Sigmoid colon (tissue), 7 donors: Measurements from ENCODE around the gene TMEM207. TPM values are rescaled to one million over a fixed set of nuclear protein-coding genes. Genes with fewer than 3 reads are reported as not detected.
"Not testable (repeated sequence)": the region's sequence is repeated elsewhere in the genome, so short reads cannot be mapped to it uniquely, and the experiment has no call there.

Experiments used
- DNase-seq: peaks from one replicate; pipeline ENCODE4 v3.0.0-alpha.2; 2019
- H3K27ac ChIP-seq, 4 donors: fragments of 200-600 bp; sonication (generic); one replicate each; pipeline ENCODE4 v1.5.1; 2016 to 2019; ENCODE audit warnings: mild to moderate bottlenecking in 1 of 4
- H3K27me3 ChIP-seq, 3 donors: fragments of 200-600 bp; sonication (generic); one replicate each; pipeline ENCODE4 v1.5.1; 2019; ENCODE audit warnings: mild to moderate bottlenecking in 1 of 3
- H3K36me3 ChIP-seq, 4 donors: fragments of 200-600 bp; sonication (generic); one replicate each; pipeline ENCODE4 v1.5.1; 2016 to 2019
- H3K4me1 ChIP-seq, 4 donors: fragments of 200-600 bp; sonication (generic); one replicate each; pipeline ENCODE4 v1.5.1; 2017 to 2019
- H3K4me3 ChIP-seq, 4 donors: fragments of 200-600 bp; sonication (generic); one replicate each; pipeline ENCODE4 v1.5.1; 2017 to 2019; ENCODE audit warnings: mild to moderate bottlenecking in 2 of 4, moderate library complexity in 1 of 4
- H3K9me3 ChIP-seq, 4 donors: fragments of 200-600 bp in 3 of 4; sonication (generic) in 3 of 4; one replicate each; pipeline versions ENCODE4 v1.5.1 to v1.6.1; 2013 to 2019
- EP300 ChIP-seq, 4 donors: sonication (generic); formaldehyde crosslinking; IDR thresholded peaks; one replicate each; pipeline ENCODE4 v1.6.1; 2017; ENCODE audit warnings: antibody characterized with exemption in 4 of 4
- POLR2A ChIP-seq, 2 donors: fragments of 450-650 bp; IDR thresholded peaks; one replicate each; pipeline ENCODE4 v1.6.1; 2016; ENCODE audit warnings: antibody characterized with exemption in 2 of 2, mild to moderate bottlenecking in 2 of 2, moderate library complexity in 2 of 2
- POLR2AphosphoS5 ChIP-seq, 4 donors: sonication (generic); formaldehyde crosslinking; IDR thresholded peaks; one replicate each; pipeline ENCODE4 v1.6.1; 2017; ENCODE audit warnings: antibody characterized with exemption in 4 of 4
- WGBS, 2 donors: extraction: QIAGEN DNeasy Blood & Tissue Kit; methylation state at CpG; one replicate each; pipeline ENCODE4 v1.1.7; 2013; 5-methylcytosine and 5-hydroxymethylcytosine counted together
- intact Hi-C: fragments of 100-400 bp; cut with DNase I; formaldehyde crosslinking; loops from one replicate; pipeline ENCODE4 v1.15.1; 2023
- polyA plus RNA-seq, 3 donors: library from polyadenylated mRNA; stranded (reverse); fragments of 200-250 nt; gene quantifications; one replicate each; pipeline ENCODE4 v1.2.3, GENCODE V29; 2013
- total RNA-seq, 4 donors: library from RNA; depleted of rRNA; stranded (reverse); fragments of >200 nt; gene quantifications; one replicate each; pipeline ENCODE4 v1.1.0, GENCODE V29; 2016
- TF ChIP-seq, protein P1 (sequence below), 4 experiments: fragments of 450-650 bp in 3 of 4; fragments of 200-600 bp in 1 of 4; IDR thresholded peaks; one replicate each; pipeline ENCODE4 v1.5.1; 2016 to 2019; ENCODE audit warnings: antibody characterized with exemption in 4 of 4, mild to moderate bottlenecking in 3 of 4, moderate library complexity in 2 of 4
- donor health status: healthy with polysubstance abuse.
- donor health status: Bipolar disorder and iron deficiency.
- donor health status: healthy.

The TMEM207 gene
- total and polyA plus RNA-seq, 7 donors = not detected

DNA sequence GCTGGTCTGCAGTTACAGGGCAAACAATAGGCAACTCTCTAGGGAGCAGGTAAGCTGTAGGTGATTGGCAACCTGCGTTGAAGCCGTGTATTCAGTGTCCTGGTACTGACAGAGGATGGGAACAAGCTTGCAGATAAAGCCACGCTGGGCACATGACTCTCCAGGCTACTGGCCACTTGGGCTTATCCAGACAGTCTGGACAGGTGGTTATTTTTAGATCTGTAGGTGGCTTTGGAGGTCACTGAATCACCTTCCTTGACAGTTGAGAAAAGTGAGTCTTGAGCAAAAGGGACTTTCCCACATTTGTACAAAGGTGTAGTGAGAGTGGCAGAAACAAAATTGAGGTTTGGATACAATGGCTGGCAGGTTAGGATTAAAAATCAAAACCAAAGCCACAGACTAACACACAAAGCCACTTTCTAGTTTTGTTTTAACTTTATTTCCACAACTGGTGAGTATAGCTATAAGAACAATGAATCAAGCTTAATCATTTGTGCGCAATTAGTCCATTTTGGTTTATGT is 41.9 kb upstream of the TMEM207 start:
- H3K9me3 ChIP-seq = no peaks in the 10 kb centered on the region
- no peak for DNase-seq
- no peak for TF ChIP-seq EP300 (IDR thresholded peaks at IDR 0.05)
- TF ChIP-seq, protein P1, sequence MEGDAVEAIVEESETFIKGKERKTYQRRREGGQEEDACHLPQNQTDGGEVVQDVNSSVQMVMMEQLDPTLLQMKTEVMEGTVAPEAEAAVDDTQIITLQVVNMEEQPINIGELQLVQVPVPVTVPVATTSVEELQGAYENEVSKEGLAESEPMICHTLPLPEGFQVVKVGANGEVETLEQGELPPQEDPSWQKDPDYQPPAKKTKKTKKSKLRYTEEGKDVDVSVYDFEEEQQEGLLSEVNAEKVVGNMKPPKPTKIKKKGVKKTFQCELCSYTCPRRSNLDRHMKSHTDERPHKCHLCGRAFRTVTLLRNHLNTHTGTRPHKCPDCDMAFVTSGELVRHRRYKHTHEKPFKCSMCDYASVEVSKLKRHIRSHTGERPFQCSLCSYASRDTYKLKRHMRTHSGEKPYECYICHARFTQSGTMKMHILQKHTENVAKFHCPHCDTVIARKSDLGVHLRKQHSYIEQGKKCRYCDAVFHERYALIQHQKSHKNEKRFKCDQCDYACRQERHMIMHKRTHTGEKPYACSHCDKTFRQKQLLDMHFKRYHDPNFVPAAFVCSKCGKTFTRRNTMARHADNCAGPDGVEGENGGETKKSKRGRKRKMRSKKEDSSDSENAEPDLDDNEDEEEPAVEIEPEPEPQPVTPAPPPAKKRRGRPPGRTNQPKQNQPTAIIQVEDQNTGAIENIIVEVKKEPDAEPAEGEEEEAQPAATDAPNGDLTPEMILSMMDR (IDR thresholded peaks at IDR 0.05) = no peak
- H3K36me3 ChIP-seq = no peaks in the 10 kb centered on the region
- no peaks in the 10 kb centered on the region for H3K27me3 ChIP-seq
- H3K4me3 ChIP-seq = no peak overlapping the region
- H3K27ac ChIP-seq = no peak overlapping the region
- no peaks in the 10 kb centered on the region for H3K4me1 ChIP-seq
- intact Hi-C loops = no loop called here
- 75 to 84% methylated on average over 4 of the region's 4 CpGs for WGBS, 2 donors

DNA sequence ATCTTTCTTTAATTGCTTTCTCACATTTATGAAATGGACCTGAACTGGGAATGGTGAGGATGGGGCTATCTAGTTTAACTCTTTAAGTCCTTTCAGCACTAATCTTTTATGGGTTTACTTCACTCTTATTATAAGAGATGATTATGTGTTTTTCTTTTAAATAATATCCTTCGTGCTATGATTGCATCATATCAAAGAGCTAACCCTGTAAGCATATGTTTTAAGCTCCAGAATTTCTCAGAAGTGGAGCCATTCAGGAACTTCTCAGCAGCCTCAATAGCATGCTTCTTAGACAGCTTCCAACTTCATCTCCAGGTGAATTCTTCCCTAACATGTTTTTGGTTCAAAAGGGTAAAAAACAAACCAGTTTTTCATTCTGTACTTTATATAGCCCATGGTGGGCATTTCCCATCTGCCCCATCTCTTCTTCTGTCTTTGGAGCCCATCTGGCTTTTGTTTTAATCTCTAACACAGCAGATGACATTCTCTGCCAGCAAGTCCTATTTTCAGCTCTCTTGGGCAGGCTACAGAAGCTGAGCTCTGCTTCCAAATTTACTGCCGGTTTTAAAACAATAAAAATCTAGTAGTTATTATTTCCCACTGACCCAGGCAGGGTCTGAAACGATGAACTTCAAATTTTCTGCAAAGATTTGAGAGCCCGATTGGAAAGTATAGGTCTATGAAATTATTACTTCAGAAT is 37.4 kb upstream of the TMEM207 start:
- H3K4me3 ChIP-seq = no peak overlapping the region
- H3K27ac ChIP-seq = no peak overlapping the region
- H3K4me1 ChIP-seq = no peaks in the 10 kb centered on the region
- DNase-seq = no peak
- no peak for TF ChIP-seq EP300 (IDR thresholded peaks at IDR 0.05)
- TF ChIP-seq POLR2A (IDR thresholded peaks at IDR 0.05) = no peak
- TF ChIP-seq, protein P1 (IDR thresholded peaks at IDR 0.05) = no peak
- no peak for TF ChIP-seq POLR2AphosphoS5 (IDR thresholded peaks at IDR 0.05)
- 68 to 75% methylated on average over 4 of the region's 4 CpGs for WGBS, 2 donors
- H3K9me3 ChIP-seq = no peaks in the 10 kb centered on the region
- H3K27me3 ChIP-seq = no peaks in the 10 kb centered on the region
- no peaks in the 10 kb centered on the region for H3K36me3 ChIP-seq
- intact Hi-C loops = no loop called here

- TF ChIP-seq POLR2AphosphoS5 (IDR thresholded peaks at IDR 0.05) = no peak
- TF ChIP-seq POLR2A (IDR thresholded peaks at IDR 0.05) = no peak
- Histone ChIP-seq H3K9me3 (no peaks in the 10 kb centered on the region), H3K4me3 (no peak overlapping the region), H3K27me3 (no peaks in the 10 kb centered on the region), H3K4me1 (no peaks in the 10 kb centered on the region), H3K36me3 (no peaks in the 10 kb centered on the region), H3K27ac (no peak overlapping the region)
- WGBS, 2 donors = 5 to 16% methylated on average over 1 of the region's 1 CpG
- intact Hi-C loops = no loop called here
- no peak for DNase-seq
Observed at GRCh38 chr3:190486533-190486864, 36.8 kb upstream of the TMEM207 start.

DNA sequence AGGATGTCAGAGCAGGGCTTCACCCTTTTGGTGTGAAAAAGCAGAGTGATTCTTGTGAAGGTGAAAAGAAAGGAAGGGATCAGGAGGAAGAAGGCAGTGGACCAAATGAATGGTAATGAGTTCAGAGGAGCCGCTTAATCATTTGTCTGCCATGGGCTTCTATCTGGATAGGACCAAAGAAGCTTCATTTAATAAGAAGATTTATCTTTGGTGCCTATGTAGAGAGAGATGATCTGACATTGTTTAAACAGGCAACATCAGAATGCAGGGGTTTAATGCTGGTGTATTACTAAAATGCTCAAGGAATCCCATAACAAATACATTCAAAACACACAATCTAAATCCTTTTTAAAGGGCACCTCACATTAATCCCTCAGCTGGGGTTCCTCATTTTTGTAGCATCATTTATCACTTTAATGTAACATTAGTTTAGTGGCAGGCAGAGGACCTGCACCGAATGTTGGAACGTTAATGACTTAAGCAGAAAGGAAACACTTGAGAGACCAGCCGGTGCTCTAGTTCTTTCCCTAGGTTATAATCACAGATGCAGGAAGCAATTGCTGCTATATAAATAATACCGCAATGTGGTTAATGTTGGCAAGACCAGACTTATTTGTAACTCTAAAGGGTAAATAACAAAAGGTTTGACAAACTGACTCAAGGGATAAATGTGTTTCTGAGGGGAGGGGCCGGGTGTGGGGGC is 36.3 kb upstream of the TMEM207 start:
- Histone ChIP-seq H3K27ac (no peak overlapping the region), H3K4me1 (no peaks in the 10 kb centered on the region), H3K4me3 (no peak overlapping the region), H3K9me3 (no peaks in the 10 kb centered on the region), H3K36me3 (no peaks in the 10 kb centered on the region), H3K27me3 (no peaks in the 10 kb centered on the region)
- DNase-seq = no peak
- TF ChIP-seq POLR2AphosphoS5 (IDR thresholded peaks at IDR 0.05) (no peak), EP300 (IDR thresholded peaks at IDR 0.05) (no peak), POLR2A (IDR thresholded peaks at IDR 0.05) (no peak)
- TF ChIP-seq, protein P1 (IDR thresholded peaks at IDR 0.05) = no peak
- intact Hi-C loops = no loop called here
- WGBS, 2 donors = 20 to 21% methylated on average over 6 of the region's 6 CpGs

DNA sequence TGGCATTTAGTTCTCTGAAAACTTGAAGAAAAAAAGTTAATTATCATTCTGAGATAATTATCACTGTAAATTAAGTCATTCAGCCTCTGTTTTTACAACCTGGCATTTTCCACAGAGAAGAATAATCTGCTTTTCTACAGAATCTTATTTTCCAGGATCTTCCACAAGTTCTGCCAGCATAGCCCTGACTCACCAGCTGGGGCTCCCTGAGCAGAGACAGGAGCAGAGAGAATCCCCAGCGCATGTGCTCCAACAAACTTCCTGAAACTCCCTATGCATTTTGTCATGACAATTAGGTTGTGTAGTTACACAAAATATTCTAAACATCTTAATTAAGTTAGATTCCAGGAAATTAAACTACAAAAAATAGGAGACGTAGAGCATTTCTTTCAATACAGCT is 32.1 kb upstream of the TMEM207 start:
- Histone ChIP-seq H3K4me3 (no peak overlapping the region), H3K27ac (no peak overlapping the region), H3K9me3 (no peaks in the 10 kb centered on the region), H3K4me1 (no peaks in the 10 kb centered on the region), H3K27me3 (no peaks in the 10 kb centered on the region), H3K36me3 (no peaks in the 10 kb centered on the region)
- no peak for TF ChIP-seq POLR2AphosphoS5 (IDR thresholded peaks at IDR 0.05)
- TF ChIP-seq EP300 (IDR thresholded peaks at IDR 0.05) = no peak
- TF ChIP-seq POLR2A (IDR thresholded peaks at IDR 0.05) = no peak
- TF ChIP-seq, protein P1 (IDR thresholded peaks at IDR 0.05) = no peak
- no peak for DNase-seq
- 86 to 95% methylated on average over 2 of the region's 2 CpGs for WGBS, 2 donors
- intact Hi-C loops = no loop called here

DNA sequence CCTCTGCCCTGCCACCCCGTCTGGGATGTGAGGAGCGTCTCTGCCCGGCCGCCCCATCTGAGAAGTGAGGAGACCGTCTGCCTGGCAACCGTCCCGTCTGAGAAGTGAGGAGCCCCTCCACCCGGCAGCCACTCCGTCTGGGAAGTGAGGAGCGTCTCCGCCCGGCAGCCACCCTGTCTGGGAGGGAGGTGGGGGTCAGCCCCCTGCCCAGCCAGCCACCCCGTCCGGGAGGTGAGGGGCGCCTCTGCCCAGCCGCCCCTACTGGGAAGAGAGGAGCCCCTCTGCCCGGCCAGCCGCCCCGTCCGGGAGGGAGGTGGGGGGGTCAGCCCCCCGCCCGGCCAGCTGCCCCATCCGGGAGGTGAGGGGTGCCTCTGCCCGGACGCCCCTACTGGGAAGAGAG is 23.6 kb upstream of the TMEM207 start:
- WGBS, 2 donors = 96 to 98% methylated on average over 25 of the region's 25 CpGs
- H3K4me3 ChIP-seq, H3K27me3 ChIP-seq, H3K4me1 ChIP-seq, H3K36me3 ChIP-seq, H3K9me3 ChIP-seq, intact Hi-C loops, H3K27ac ChIP-seq: not testable (repeated sequence)
- peak; percentile 48 for DNase-seq
